Lower leg skin (tissue), 3 donors: ENCODE results near the gene BACE2.

Experiments used
- POLR2A ChIP-seq, 2 donors: fragments of 450-650 bp; IDR thresholded peaks; one replicate each; pipeline ENCODE4 v1.6.1; 2016 to 2017; ENCODE audit warnings: antibody characterized with exemption in 2 of 2, mild to moderate bottlenecking in 1 of 2, moderate library complexity in 1 of 2
- TF ChIP-seq, protein P1 (sequence below), 3 donors: fragments of 450-650 bp; IDR thresholded peaks; one replicate each; pipeline ENCODE4 v1.5.1; 2016; ENCODE audit warnings: antibody characterized with exemption in 3 of 3, mild to moderate bottlenecking in 3 of 3, moderate library complexity in 2 of 3

GRCh38 chr21:41169701-41170100, 1.7 kb downstream of the BACE2 start:
- TF ChIP-seq, protein P1, sequence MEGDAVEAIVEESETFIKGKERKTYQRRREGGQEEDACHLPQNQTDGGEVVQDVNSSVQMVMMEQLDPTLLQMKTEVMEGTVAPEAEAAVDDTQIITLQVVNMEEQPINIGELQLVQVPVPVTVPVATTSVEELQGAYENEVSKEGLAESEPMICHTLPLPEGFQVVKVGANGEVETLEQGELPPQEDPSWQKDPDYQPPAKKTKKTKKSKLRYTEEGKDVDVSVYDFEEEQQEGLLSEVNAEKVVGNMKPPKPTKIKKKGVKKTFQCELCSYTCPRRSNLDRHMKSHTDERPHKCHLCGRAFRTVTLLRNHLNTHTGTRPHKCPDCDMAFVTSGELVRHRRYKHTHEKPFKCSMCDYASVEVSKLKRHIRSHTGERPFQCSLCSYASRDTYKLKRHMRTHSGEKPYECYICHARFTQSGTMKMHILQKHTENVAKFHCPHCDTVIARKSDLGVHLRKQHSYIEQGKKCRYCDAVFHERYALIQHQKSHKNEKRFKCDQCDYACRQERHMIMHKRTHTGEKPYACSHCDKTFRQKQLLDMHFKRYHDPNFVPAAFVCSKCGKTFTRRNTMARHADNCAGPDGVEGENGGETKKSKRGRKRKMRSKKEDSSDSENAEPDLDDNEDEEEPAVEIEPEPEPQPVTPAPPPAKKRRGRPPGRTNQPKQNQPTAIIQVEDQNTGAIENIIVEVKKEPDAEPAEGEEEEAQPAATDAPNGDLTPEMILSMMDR (IDR thresholded peaks at IDR 0.05), result no peak
- no peak for TF ChIP-seq POLR2A (IDR thresholded peaks at IDR 0.05)
